ENCODE measurements around the gene VDAC1.

VDAC1 gene

DNA sequence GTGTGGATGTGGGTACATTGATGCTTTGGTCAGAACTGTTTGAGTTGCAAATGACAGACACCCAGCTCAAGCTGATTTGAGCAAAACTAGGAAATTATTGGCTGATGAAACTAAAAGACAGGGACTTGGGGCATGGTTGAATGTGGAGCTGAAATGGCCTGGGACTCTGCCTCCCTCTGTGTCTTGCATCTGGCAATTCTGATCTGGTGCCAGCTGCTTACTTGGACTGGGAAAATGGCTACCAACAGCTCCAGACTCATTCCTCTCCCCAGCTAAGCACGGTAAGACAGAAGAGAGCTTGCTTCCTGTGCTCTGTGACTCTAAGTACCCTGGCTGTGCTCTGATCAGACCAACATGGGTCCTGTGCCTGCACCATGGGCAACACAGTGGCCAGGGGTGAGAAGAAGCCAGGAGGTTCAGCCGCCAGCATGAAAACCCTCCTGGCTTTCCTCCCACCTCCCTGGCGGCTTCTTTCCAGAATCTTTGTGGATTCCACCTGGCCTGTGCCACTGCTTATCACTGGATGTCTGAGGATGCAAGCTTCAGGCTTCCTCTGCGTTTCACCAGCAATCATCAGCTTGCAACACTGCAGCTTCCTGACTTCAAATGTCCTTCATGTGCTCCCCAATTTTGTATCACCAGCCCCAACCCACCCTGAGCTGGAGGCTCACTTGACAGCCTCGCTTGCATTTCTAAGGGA is 80.4 kb downstream of the VDAC1 start:
- DNase-seq: no peak

DNA sequence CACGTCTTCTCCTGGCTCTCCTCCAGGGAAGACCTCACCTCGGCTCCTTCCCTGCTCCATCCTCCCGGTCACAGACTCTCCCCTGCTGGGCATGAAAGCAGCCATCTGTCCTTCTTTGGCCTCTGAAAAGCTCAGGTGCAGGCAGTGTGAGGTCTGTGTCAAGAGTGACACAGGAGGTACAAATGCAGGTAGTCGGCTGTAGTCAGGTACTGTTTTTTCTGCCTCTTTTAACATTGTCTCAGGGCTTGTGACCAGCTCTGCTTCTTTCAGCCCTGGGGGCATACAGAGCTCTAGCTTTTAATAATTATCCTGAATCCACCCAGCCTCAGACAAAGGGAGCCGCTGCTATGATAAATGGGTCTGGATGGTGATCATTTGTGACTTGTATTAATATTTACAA is 82.8 kb downstream of the VDAC1 start:
- DNase-seq: no peak

Data from NCI-H2227 treated with DMSO at 0.1 percent for 48 hours (cell line).